Hepatocyte (in vitro differentiated cells): ENCODE measurements around the gene C16orf92. TPM values are rescaled to one million over a fixed set of nuclear protein-coding genes. Genes with fewer than 3 reads are reported as not detected.

Experiments used
- DNase-seq: peaks from one replicate; pipeline ENCODE4 v3.0.0-alpha.2; 2016; ENCODE audit warnings: low spot score
- H2AFZ ChIP-seq: fragments of 200-600 bp; sonication (generic); 2 replicates; pipeline ENCODE4 v1.6.0; 2016; ENCODE audit warnings: antibody characterized with exemption, mild to moderate bottlenecking
- H3K27ac ChIP-seq: fragments of 200-600 bp; sonication (generic); 2 replicates; pipeline ENCODE4 v1.5.1; 2016; ENCODE audit warnings: mild to moderate bottlenecking
- H3K27me3 ChIP-seq: fragments of 200-600 bp; sonication (generic); 2 replicates; pipeline ENCODE4 v1.6.1; 2016
- H3K36me3 ChIP-seq: fragments of 200-600 bp; sonication (generic); replicated peaks from 2 replicates; pipeline ENCODE4 v1.5.1; 2016; ENCODE audit warnings: low read depth; ENCODE audit not compliant: insufficient read depth
- H3K4me1 ChIP-seq: fragments of 200-600 bp; sonication (generic); 2 replicates; pipeline ENCODE4 v1.5.1; 2016; ENCODE audit warnings: mild to moderate bottlenecking, moderate library complexity; ENCODE audit not compliant: insufficient read depth
- H3K4me2 ChIP-seq: fragments of 200-600 bp; sonication (generic); 2 replicates; pipeline ENCODE4 v1.6.0; 2016
- H3K4me3 ChIP-seq: fragments of 200-600 bp; sonication (generic); 2 replicates; pipeline ENCODE4 v1.5.1; 2016; ENCODE audit warnings: mild to moderate bottlenecking
- H3K79me2 ChIP-seq: fragments of 200-600 bp; sonication (generic); 2 replicates; pipeline ENCODE4 v1.6.0; 2017; ENCODE audit warnings: mild to moderate bottlenecking
- H3K9me2 ChIP-seq: fragments of 200-600 bp; sonication (generic); replicated peaks from 2 replicates; pipeline ENCODE4 v1.6.0; 2017; ENCODE audit warnings: mild to moderate bottlenecking; ENCODE audit not compliant: insufficient read depth
- H3K9me3 ChIP-seq: fragments of 200-600 bp; sonication (generic); 2 replicates; pipeline ENCODE4 v1.5.1; 2016; ENCODE audit warnings: low read depth, mild to moderate bottlenecking
- H4K20me1 ChIP-seq: fragments of 200-600 bp; sonication (generic); 2 replicates; pipeline ENCODE4 v1.6.0; 2016; ENCODE audit warnings: mild to moderate bottlenecking; ENCODE audit not compliant: insufficient read depth, poor library complexity, severe bottlenecking
- CTCF ChIP-seq: fragments of 200-600 bp; sonication (generic); IDR thresholded peaks from 2 replicates; pipeline ENCODE4 v1.5.1; 2016; ENCODE audit warnings: antibody characterized with exemption, mild to moderate bottlenecking; ENCODE audit not compliant: poor library complexity
- EZH2 ChIP-seq: fragments of 200-600 bp; sonication (generic); IDR thresholded peaks from 2 replicates; pipeline ENCODE4 v1.6.1; 2016; ENCODE audit warnings: antibody characterized with exemption, mild to moderate bottlenecking, borderline replicate concordance
- EZH2phosphoT487 ChIP-seq: fragments of 200-600 bp; sonication (generic); IDR thresholded peaks from one replicate; pipeline ENCODE4 v1.6.1; 2018; ENCODE audit warnings: antibody characterized with exemption, mild to moderate bottlenecking, low read depth, moderate library complexity; ENCODE audit not compliant: unreplicated experiment, severe bottlenecking
- WGBS: methylation state at CpG from one replicate; pipeline ENCODE4 v1.1.6; 2016; ENCODE audit warnings: low lambda C conversion rate; ENCODE audit errors: missing lambda C conversion rate; 5-methylcytosine and 5-hydroxymethylcytosine counted together
- polyA plus RNA-seq: library from polyadenylated mRNA; unstranded; fragments of >200 nt; fragmentation: Nextera tagmentation; extraction: Ambion mirVana; gene quantifications from 2 replicates; pipeline ENCODE4 v1.2.1, GENCODE V29; 2016
- total RNA-seq: library from RNA; depleted of rRNA; stranded (reverse); fragments of >200 nt; gene quantifications from 2 replicates; pipeline ENCODE4 v1.2.3, GENCODE V29; 2014

Gene C16orf92
- total and polyA plus RNA-seq, 2 experiments from 2014 or later, result not detected

- H4K20me1 ChIP-seq, result no peaks in the 10 kb centered on the region
Measured at GRCh38 chr16:30060836-30061554, 38.0 kb downstream of the C16orf92 start.

GRCh38 chr16:30063278-30063892 is 40.4 kb downstream of the C16orf92 start:
- Histone ChIP-seq H3K4me2 (peak overlapping the region; percentile 94), H3K4me3 (no peak overlapping the region), H3K79me2 (peaks cover 32% of the 10 kb centered on the region), H3K27ac (peak overlapping the region; percentile 98), H3K27me3 (no peaks in the 10 kb centered on the region), H2AFZ (peak overlapping the region; percentile 21), H4K20me1 (peaks cover 15% of the 10 kb centered on the region), H3K4me1 (peaks cover 28% of the 10 kb centered on the region), H3K36me3 (no peaks in the 10 kb centered on the region), H3K9me3 (no peaks in the 10 kb centered on the region), H3K9me2 (no peaks in the 10 kb centered on the region)
- WGBS, result 75% methylated on average over 9 of the region's 12 CpGs
- no peak for TF ChIP-seq EZH2
- no peak for DNase-seq

More at GRCh38 chr16:30060836-30061554, 38.0 kb downstream of the C16orf92 start:
- 69% methylated on average over 2 of the region's 2 CpGs for WGBS
- Histone ChIP-seq H3K4me3 (no peak overlapping the region), H3K4me1 (peaks cover 19% of the 10 kb centered on the region), H3K4me2 (peak overlapping the region; percentile 29), H3K27ac (peak overlapping the region; percentile 46), H2AFZ (no peak overlapping the region), H3K27me3 (no peaks in the 10 kb centered on the region), H3K79me2 (peaks cover 9% of the 10 kb centered on the region), H3K9me3 (no peaks in the 10 kb centered on the region), H3K36me3 (no peaks in the 10 kb centered on the region), H3K9me2 (no peaks in the 10 kb centered on the region)
- TF ChIP-seq EZH2 (no peak), EZH2phosphoT487 (no peak), CTCF (no peak)
- no peak for DNase-seq

- peak overlapping the region; percentile 45 for H2AFZ ChIP-seq
Measured at GRCh38 chr16:30063893-30064728, 41.1 kb downstream of the C16orf92 start.

More at GRCh38 chr16:30063893-30064728, 41.1 kb downstream of the C16orf92 start:
- Histone ChIP-seq H3K9me2 (no peaks in the 10 kb centered on the region), H3K9me3 (no peaks in the 10 kb centered on the region), H4K20me1 (peaks cover 15% of the 10 kb centered on the region), H3K4me1 (peaks cover 28% of the 10 kb centered on the region), H3K4me3 (peak overlapping the region; percentile 46), H3K27me3 (no peaks in the 10 kb centered on the region), H3K4me2 (peak overlapping the region; percentile 94), H3K79me2 (peaks cover 38% of the 10 kb centered on the region), H3K36me3 (no peaks in the 10 kb centered on the region), H3K27ac (peak overlapping the region; percentile 98)
- DNase-seq, result peak; percentile 64
- no peak for TF ChIP-seq EZH2
- TF ChIP-seq EZH2phosphoT487, result no peak
- TF ChIP-seq CTCF, result peak; percentile 31
- 16% methylated on average over 26 of the region's 27 CpGs for WGBS
